Stomach (tissue), 4 donors: ENCODE measurements around the gene CHCHD6.

ENCODE experiments used
- CTCF ChIP-seq, 7 experiments: fragments of 450-650 bp in 4 of 7; fragments of 200-600 bp in 3 of 7; sonication (generic) in 3 of 7; IDR thresholded peaks; one replicate each; pipeline ENCODE4 v1.5.1; 2016 to 2019; ENCODE audit warnings: antibody characterized with exemption in 7 of 7, control low read depth in 2 of 7, mild to moderate bottlenecking in 1 of 7
- EP300 ChIP-seq: sonication (generic); formaldehyde crosslinking; IDR thresholded peaks from one replicate; pipeline ENCODE4 v1.6.1; 2017; ENCODE audit warnings: antibody characterized with exemption
- POLR2A ChIP-seq, 4 donors: fragments of 450-650 bp; IDR thresholded peaks; one replicate each; pipeline ENCODE4 v1.6.1; 2016; ENCODE audit warnings: antibody characterized with exemption in 4 of 4, control low read depth in 2 of 4, mild to moderate bottlenecking in 1 of 4, moderate library complexity in 1 of 4
- POLR2AphosphoS5 ChIP-seq, 3 donors: sonication (generic); formaldehyde crosslinking; IDR thresholded peaks; one replicate each; pipeline ENCODE4 v1.6.1; 2016; ENCODE audit warnings: antibody characterized with exemption in 3 of 3

GRCh38 chr3:126916546-126916945 lies 212.5 kb downstream of the CHCHD6 start:
- TF ChIP-seq CTCF (IDR thresholded peaks at IDR 0.05) (no peak), POLR2AphosphoS5 (IDR thresholded peaks at IDR 0.05) (no peak), POLR2A (IDR thresholded peaks at IDR 0.05) (no peak), EP300 (no peak)
